Measurements from ENCODE around the gene ANTXR2. TPM values are rescaled to one million over a fixed set of nuclear protein-coding genes. Genes with fewer than 3 reads are reported as not detected.

Gene ANTXR2
- total and polyA plus RNA-seq, 2 donors (not counting 3 experiments of a cell fraction or from before 2014, with no cell fraction given) = 6.6 to 64.6 TPM

GRCh38 chr4:80012291-80012690, 60.7 kb downstream of the ANTXR2 start:
- DNase-seq (ENCODE audit: low read depth, low spot score) = no peak
- H3K79me2 ChIP-seq (ENCODE audit: control insufficient read depth, insufficient read depth, low read length) = no peaks in the 10 kb centered on the region
- H3K27ac ChIP-seq (ENCODE audit: insufficient read depth, low read depth, low read length) = peak overlapping the region; percentile 61
- H3K4me2 ChIP-seq (ENCODE audit: insufficient read depth, low read length) = peak overlapping the region; percentile 95
- no TSS peak for BruUV-seq (replicated peaks)
- TF ChIP-seq GATA2 (IDR thresholded peaks at IDR 0.05; ENCODE audit: insufficient read depth, insufficient read length, low read depth, low read length) (no peak), FOS (IDR thresholded peaks at IDR 0.05; ENCODE audit: borderline replicate concordance, insufficient read depth, low read length) (no peak), POLR2AphosphoS5 (IDR thresholded peaks at IDR 0.05; ENCODE audit: insufficient read depth, low read depth, low read length) (no peak), MAX (IDR thresholded peaks at IDR 0.05; ENCODE audit: insufficient read depth, insufficient read length) (no peak), JUN (IDR thresholded peaks at IDR 0.05; ENCODE audit: borderline replicate concordance, insufficient read depth, insufficient read length, low read depth) (no peak), POLR2A (IDR thresholded peaks at IDR 0.05; ENCODE audit: low read depth, low read length) (no peak), MYC (IDR thresholded peaks at IDR 0.05; ENCODE audit: low read depth, low read length) (no peak), EZH2 (IDR thresholded peaks at IDR 0.05; ENCODE audit: borderline replicate concordance, low read depth, low read length, severe bottlenecking) (no peak)
- TF ChIP-seq, protein P1, sequence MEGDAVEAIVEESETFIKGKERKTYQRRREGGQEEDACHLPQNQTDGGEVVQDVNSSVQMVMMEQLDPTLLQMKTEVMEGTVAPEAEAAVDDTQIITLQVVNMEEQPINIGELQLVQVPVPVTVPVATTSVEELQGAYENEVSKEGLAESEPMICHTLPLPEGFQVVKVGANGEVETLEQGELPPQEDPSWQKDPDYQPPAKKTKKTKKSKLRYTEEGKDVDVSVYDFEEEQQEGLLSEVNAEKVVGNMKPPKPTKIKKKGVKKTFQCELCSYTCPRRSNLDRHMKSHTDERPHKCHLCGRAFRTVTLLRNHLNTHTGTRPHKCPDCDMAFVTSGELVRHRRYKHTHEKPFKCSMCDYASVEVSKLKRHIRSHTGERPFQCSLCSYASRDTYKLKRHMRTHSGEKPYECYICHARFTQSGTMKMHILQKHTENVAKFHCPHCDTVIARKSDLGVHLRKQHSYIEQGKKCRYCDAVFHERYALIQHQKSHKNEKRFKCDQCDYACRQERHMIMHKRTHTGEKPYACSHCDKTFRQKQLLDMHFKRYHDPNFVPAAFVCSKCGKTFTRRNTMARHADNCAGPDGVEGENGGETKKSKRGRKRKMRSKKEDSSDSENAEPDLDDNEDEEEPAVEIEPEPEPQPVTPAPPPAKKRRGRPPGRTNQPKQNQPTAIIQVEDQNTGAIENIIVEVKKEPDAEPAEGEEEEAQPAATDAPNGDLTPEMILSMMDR (IDR thresholded peaks at IDR 0.05; ENCODE audit: extremely low read depth in 1 of 2, insufficient read depth in 1 of 2, low read depth in 1 of 2, low read length in 2 of 2) = no peak
- no peaks in the 10 kb centered on the region for H3K27me3 ChIP-seq (ENCODE audit: control insufficient read depth in 2 of 2, insufficient read depth in 2 of 2, low read length in 2 of 2)
- no peak for FAIRE-seq
- POLR2A ChIA-PET = interaction anchor here (0.9 kb wide), 1 partner anchor 60 kb away, joined by 3 read pairs; the partner anchor contains the start of gene ANTXR2
- no peak overlapping the region for H2AFZ ChIP-seq (ENCODE audit: low read depth, low read length)
- peaks cover 41% of the 10 kb centered on the region for H3K4me1 ChIP-seq (ENCODE audit: control insufficient read depth, extremely low read depth, insufficient read depth, low read length)
- no peaks in the 10 kb centered on the region for H3K9me1 ChIP-seq (replicated peaks; ENCODE audit: control insufficient read depth, extremely low read depth, insufficient read depth, low read length)
- dilution Hi-C loops (cut with MboI; ENCODE audit: extremely low pct_ligation_motif_present, low sequenced_read_pairs) = no loop called here
- H4K20me1 ChIP-seq (replicated peaks; ENCODE audit: control insufficient read depth, extremely low read depth, insufficient read depth, low read length) = no peaks in the 10 kb centered on the region
- H3K36me3 ChIP-seq (ENCODE audit: control insufficient read depth in 2 of 2, extremely low read depth in 1 of 2, insufficient read depth in 2 of 2, low read length in 2 of 2) = no peaks in the 10 kb centered on the region
- intact Hi-C loops (cut with micrococcal nuclease) = no loop called here
- CTCF ChIA-PET = interaction anchor here (0.9 to 1.0 kb wide), 2 partner anchors 13 to 190 kb away, joined by 3 to 5 read pairs; no protein-coding TSS in a partner anchor
- no peaks in the 10 kb centered on the region for H3K9me3 ChIP-seq (replicated peaks; ENCODE audit: control insufficient read depth, insufficient read depth, low read length)
- no peak overlapping the region for H3K9ac ChIP-seq (replicated peaks; ENCODE audit: extremely low read depth, insufficient read depth, low read length)
- H3K4me3 ChIP-seq (replicated peaks in 1 of 3; ENCODE audit: insufficient read depth in 1 of 3, low read depth in 1 of 3, low read length in 3 of 3) = no peak overlapping the region

All from endothelial cell of umbilical vein (primary cell).